K562 (cell line): Measurements from ENCODE around the gene JUP. TPM values are rescaled to one million over a fixed set of nuclear protein-coding genes. Genes with fewer than 3 reads are reported as not detected.

Experiments used
- ATAC-seq: fragments of 200-7000 bp; cut with Tn5 transposase; 3 replicates; pipeline ENCODE4 v1.9.1; 2020; ENCODE audit warnings: moderate library complexity
- BruUV-seq: library from RNA; stranded (reverse); fragments of 400-500 nt; replicated peaks from 2 replicates; lab custom pipeline; 2021; lab: Mats Ljungman, UMichigan
- CTCF ChIA-PET: fragments of 300-600 bp; formaldehyde crosslinking; extraction: SDS; loops from one replicate; lab custom pipeline; 2021; ENCODE audit warnings: low intra/inter-chr PET ratio; lab: Yijun Ruan, JAX
- POLR2A ChIA-PET: fragments of 300-600, 350-650 bp; sonication (Branson Sonifier 250); formaldehyde crosslinking; extraction: SDS; loops from one replicate; lab custom pipeline; 2021; ENCODE audit warnings: antibody characterized with exemption, inconsistent platforms; lab: Yijun Ruan, JAX
- DNase-seq, 4 experiments: peaks; one replicate each; pipeline versions ENCODE4 v3.0.0 to v3.0.0-alpha.2; 2011 to 2018; ENCODE audit warnings: low spot score in 3 of 4, mixed read lengths in 3 of 4; ENCODE audit errors: extremely low read depth in 1 of 4
- FAIRE-seq: peaks from 2 replicates; lab custom pipeline; 2011; peaks lifted over from hg19 to GRCh38; lab: Jason Lieb, UNC
- H2AFZ ChIP-seq: 2 replicates; pipeline ENCODE4 v1.6.0; 2011; ENCODE audit warnings: low read depth, low read length, control low read depth, inconsistent platforms
- H3K27ac ChIP-seq: fragments of 200-600 bp; 3 replicates; pipeline ENCODE4 v1.8.0; 2011; ENCODE audit warnings: low read depth, mild to moderate bottlenecking, control low read depth, inconsistent platforms, low read length, moderate library complexity, mixed read lengths; ENCODE audit errors: extremely low read depth
- H3K27me3 ChIP-seq, 2 experiments: fragments of 300-600 bp in 1 of 2; 2 replicates in 1 of 2; 3 replicates in 1 of 2; pipeline versions ENCODE4 v1.6.0 to v1.8.0; 2011; ENCODE audit warnings: inconsistent platforms in 2 of 2, low read length in 2 of 2, mild to moderate bottlenecking in 1 of 2, mixed read lengths in 1 of 2, moderate library complexity in 1 of 2; ENCODE audit not compliant: control insufficient read depth in 2 of 2, insufficient read depth in 2 of 2
- H3K36me3 ChIP-seq: fragments of 300-600 bp; 3 replicates; pipeline ENCODE4 v1.8.0; 2011; ENCODE audit warnings: mild to moderate bottlenecking, low read length, inconsistent platforms; ENCODE audit not compliant: control insufficient read depth, insufficient read depth
- H3K4me1 ChIP-seq, 2 experiments: fragments of 200-600 bp in 1 of 2; replicated peaks in 1 of 2; 2 replicates in 1 of 2; 3 replicates in 1 of 2; pipeline versions ENCODE4 v1.5.1 to v1.8.0; 2011; ENCODE audit warnings: inconsistent platforms in 2 of 2, low read length in 2 of 2, mild to moderate bottlenecking in 1 of 2, mixed read lengths in 1 of 2, moderate library complexity in 1 of 2; ENCODE audit not compliant: control insufficient read depth in 2 of 2, insufficient read depth in 2 of 2
- H3K4me2 ChIP-seq: 2 replicates; pipeline ENCODE4 v1.6.1; 2011; ENCODE audit warnings: low read length, control low read depth, inconsistent platforms, mixed read lengths; ENCODE audit not compliant: insufficient read depth
- H3K4me3 ChIP-seq: fragments of 200-600 bp; sonication (generic), shearing (Covaris generic); 2 replicates; pipeline ENCODE4 v1.5.1; 2016; ENCODE audit warnings: control low read depth, inconsistent platforms
- H3K79me2 ChIP-seq: fragments of 200-600 bp; 3 replicates; pipeline ENCODE4 v1.8.0; 2011; ENCODE audit warnings: low read length, inconsistent platforms; ENCODE audit not compliant: control insufficient read depth, insufficient read depth
- H3K9ac ChIP-seq, 2 experiments: 2 replicates each; pipeline versions ENCODE4 v1.6.0 to v1.6.1; 2011; ENCODE audit warnings: low read depth in 2 of 2, low read length in 2 of 2, control low read depth in 1 of 2, inconsistent platforms in 1 of 2, mild to moderate bottlenecking in 1 of 2, mixed read lengths in 1 of 2; ENCODE audit not compliant: insufficient read depth in 1 of 2
- H3K9me1 ChIP-seq: one replicate; pipeline ENCODE4 v1.6.0; 2011; ENCODE audit warnings: inconsistent platforms, mild to moderate bottlenecking, low read length, moderate library complexity; ENCODE audit not compliant: control insufficient read depth, insufficient read depth
- H3K9me3 ChIP-seq: replicated peaks from 2 replicates; pipeline ENCODE4 v1.5.1; 2011; ENCODE audit warnings: low read depth, low read length, inconsistent platforms; ENCODE audit not compliant: control insufficient read depth, insufficient read depth
- H4K20me1 ChIP-seq: replicated peaks from 2 replicates; pipeline ENCODE4 v1.6.1; 2011; ENCODE audit warnings: low read length, inconsistent platforms, mixed read lengths; ENCODE audit not compliant: control insufficient read depth, insufficient read depth
- DIDO1 ChIP-seq: fragments of 450-650 bp; IDR thresholded peaks from 2 replicates; pipeline ENCODE4 v1.6.1; 2016; ENCODE audit warnings: low read depth, missing biosample characterization, missing genetic modification characterization
- ETV5 ChIP-seq: sonication (generic); formaldehyde crosslinking; IDR thresholded peaks from 2 replicates; pipeline ENCODE4 v1.4.0; 2020; ENCODE audit warnings: low read depth, mild to moderate bottlenecking, missing genetic modification reagents
- EWSR1 ChIP-seq: fragments of 450-650 bp; IDR thresholded peaks from 2 replicates; pipeline ENCODE4 v1.6.1; 2018; ENCODE audit warnings: borderline replicate concordance, mild to moderate bottlenecking, low read depth, moderate library complexity; ENCODE audit not compliant: partially characterized antibody
- GTF2E2 ChIP-seq: fragments of 200-800 bp; sonication (Bioruptor generic); IDR thresholded peaks from 2 replicates; pipeline ENCODE4 v1.6.1; 2016; ENCODE audit warnings: missing genetic modification characterization, missing compliant biosample characterization
- NBN ChIP-seq: fragments of 450-650 bp; IDR thresholded peaks from 2 replicates; pipeline ENCODE4 v1.6.1; 2016; ENCODE audit warnings: low read depth, mild to moderate bottlenecking
- NFIC ChIP-seq: fragments of 450-650 bp; IDR thresholded peaks from 2 replicates; pipeline ENCODE4 v1.6.1; 2017; ENCODE audit warnings: mild to moderate bottlenecking, inconsistent platforms
- PHF21A ChIP-seq: fragments of 450-650 bp; IDR thresholded peaks from 2 replicates; pipeline ENCODE4 v1.6.1; 2017; ENCODE audit warnings: low read depth, borderline replicate concordance
- POLR2AphosphoS5 ChIP-seq: IDR thresholded peaks from 2 replicates; pipeline ENCODE4 v1.6.1; 2011; ENCODE audit warnings: mild to moderate bottlenecking, low read depth, low read length, moderate library complexity; ENCODE audit not compliant: control insufficient read depth, insufficient read depth
- TBL1XR1 ChIP-seq, 2 experiments: IDR thresholded peaks; 2 replicates each; pipeline ENCODE4 v1.6.1; 2012; ENCODE audit warnings: improper control_type of control experiment in 2 of 2, low read length in 2 of 2, mild to moderate bottlenecking in 1 of 2
- ZNF253 ChIP-seq: fragments of 250-450 bp; sonication (Bioruptor Pico); conservative IDR thresholded peaks from 2 replicates; pipeline ENCODE4 v1.6.1; 2021; ENCODE audit warnings: mild to moderate bottlenecking
- ZNF274 ChIP-seq: IDR thresholded peaks from 2 replicates; pipeline ENCODE4 v1.6.1; 2011; ENCODE audit warnings: low read depth, mild to moderate bottlenecking, low read length, moderate library complexity, borderline replicate concordance
- ZNF3 ChIP-seq: fragments of 250-450 bp; sonication (Bioruptor Pico); IDR thresholded peaks from 2 replicates; pipeline ENCODE4 v1.5.0; 2021; ENCODE audit warnings: mild to moderate bottlenecking, moderate library complexity
- ZNF551 ChIP-seq: fragments of 250-450 bp; sonication (Bioruptor Pico); IDR thresholded peaks from 2 replicates; pipeline ENCODE4 v1.5.0; 2021; ENCODE audit warnings: mild to moderate bottlenecking, moderate library complexity
- WGBS: fragments of 100-300 bp; shearing (Covaris generic); methylation state at CpG from one replicate; pipeline ENCODE4 v1.1.6; 2016; ENCODE audit warnings: low coverage, mixed read lengths; ENCODE audit not compliant: insufficient coverage; ENCODE audit errors: missing lambda C conversion rate; 5-methylcytosine and 5-hydroxymethylcytosine counted together
- in situ Hi-C: fragments of 300-500 bp; cut with MboI; formaldehyde crosslinking; loops from 4 replicates; pipeline ENCODE4 v1.15.0; 2018; ENCODE audit warnings: inconsistent platforms, mixed read lengths
- intact Hi-C: fragments of 100-400 bp; cut with micrococcal nuclease; formaldehyde crosslinking; loops from 2 replicates; pipeline ENCODE4 v1.14.2; 2022
- polyA plus RNA-seq, 8 experiments: library from polyadenylated mRNA; depleted of rRNA in 4 of 8; stranded (reverse) in 5 of 8; unstranded in 3 of 8; fragments of >200 nt; fragmentation: Nextera tagmentation in 2 of 8; fragmentation: Illumina TruSeq in 1 of 8; extraction: Ambion mirVana in 2 of 8; extraction: Trizol in 1 of 8; gene quantifications; 2 replicates each; pipeline versions ENCODE4 v1.2.1 to v1.2.3, GENCODE V29; 2011 to 2014; ENCODE audit warnings: inconsistent platforms in 1 of 8, missing spikeins in 1 of 8
- total RNA-seq, 7 experiments: library from RNA; depleted of rRNA in 6 of 7; stranded (reverse); fragments of >200 nt in 6 of 7; fragmentation: Illumina TruSeq in 2 of 7; extraction: Trizol in 2 of 7; gene quantifications; 2 replicates each; pipeline versions ENCODE4 v1.2.1 to v1.2.3, GENCODE V29; 2011 to 2021; ENCODE audit warnings: low replicate concordance in 1 of 7

Gene JUP
- total and polyA plus RNA-seq, 9 of the 15 experiments (the other 6 are each of a cell fraction or from before 2014, with no cell fraction given): 6.4 to 177 (median 31.2) TPM

DNA sequence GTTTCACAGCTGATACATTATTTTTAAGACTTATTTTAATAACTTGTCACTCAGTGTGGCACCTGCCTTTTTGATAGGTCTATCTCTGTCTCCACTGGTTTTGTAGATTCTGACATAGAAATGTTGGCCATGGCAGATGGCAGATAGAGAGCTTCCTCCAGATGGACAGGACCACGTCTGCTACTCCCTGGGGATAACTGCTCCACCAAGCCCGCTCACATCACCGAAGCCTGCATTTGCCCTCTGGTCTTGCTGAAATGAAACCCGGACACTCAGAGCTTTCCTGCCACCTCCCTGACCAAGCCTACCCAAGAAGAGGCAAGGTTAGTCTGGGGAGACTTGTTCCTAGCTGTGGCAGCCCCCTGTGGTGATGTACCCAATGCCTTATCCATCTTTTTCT is 35.6 kb downstream of the JUP start:
- H3K4me1 ChIP-seq: peaks cover 0 to 3% of the 10 kb centered on the region in 2 experiments; a peak in 2 of 5 replicates
- H3K9ac ChIP-seq: no peak overlapping the region
- DNase-seq (no peak), ATAC-seq (no peak), FAIRE-seq (no peak)
- intact Hi-C loops (no loop called here), in situ Hi-C loops (no loop called here)
- H3K4me3 ChIP-seq: no peak overlapping the region
- no peak overlapping the region for H3K4me2 ChIP-seq
- BruUV-seq: no TSS peak
- peaks cover 6% of the 10 kb centered on the region for H3K9me1 ChIP-seq
- ChIA-PET CTCF (no interaction called here), POLR2A (interaction anchor here (0.8 to 1.9 kb wide), 6 partner anchors 10 to 187 kb away, joined by 3 to 5 read pairs (median 4); partner anchors contain the start of genes EIF1 and KLHL11)
- no peak overlapping the region for H3K27ac ChIP-seq
- H3K9me3 ChIP-seq: no peaks in the 10 kb centered on the region
- WGBS: 29% methylated on average over 4 of the region's 4 CpGs
- peaks cover 0 to 5% of the 10 kb centered on the region in 2 experiments; a peak in 1 of 5 replicates for H3K27me3 ChIP-seq
- no peak overlapping the region for H2AFZ ChIP-seq
- H3K79me2 ChIP-seq: no peaks in the 10 kb centered on the region
- peaks cover 24% of the 10 kb centered on the region; the same call in 2 of the 3 replicates for H3K36me3 ChIP-seq
- H4K20me1 ChIP-seq: no peaks in the 10 kb centered on the region
- TF ChIP-seq ZNF3 (CRISPR knock-in tag): no peak
- TF ChIP-seq PHF21A: no peak
- TF ChIP-seq ZNF253 (CRISPR knock-in tag): no peak
- TF ChIP-seq TBL1XR1 (IDR thresholded peaks at IDR 0.05; ENCODE audit: low read length in 2 of 2): no peak
- TF ChIP-seq EWSR1: no peak
- no peak for TF ChIP-seq ZNF551 (CRISPR knock-in tag)
- no peak for TF ChIP-seq DIDO1
- no peak for TF ChIP-seq ZNF274
- no peak for TF ChIP-seq NFIC
- no peak for TF ChIP-seq POLR2AphosphoS5
- no peak for TF ChIP-seq NBN
- TF ChIP-seq ETV5 (CRISPR knock-in tag): no peak
- no peak for TF ChIP-seq GTF2E2
